Right lobe of liver (tissue), 4 donors: ENCODE data around the gene ADRA1B.

Source experiments
- CTCF ChIP-seq, 4 donors: fragments of 200-600 bp in 3 of 4; fragments of 450-650 bp in 1 of 4; IDR thresholded peaks; one replicate each; pipeline versions ENCODE4 v1.5.1 to v1.8.0; 2016 to 2022; ENCODE audit warnings: antibody characterized with exemption in 4 of 4, mild to moderate bottlenecking in 2 of 4
- POLR2A ChIP-seq: fragments of 450-650 bp; IDR thresholded peaks from one replicate; pipeline ENCODE4 v1.6.1; 2017; ENCODE audit warnings: antibody characterized with exemption, mild to moderate bottlenecking
- donor health status: DM: no; HTN: no; CAD: no.
- donor health status: DM: no; HTN: no; CAD: no.
- donor health status: DM: no; HTN: yes; CAD: no.

DNA sequence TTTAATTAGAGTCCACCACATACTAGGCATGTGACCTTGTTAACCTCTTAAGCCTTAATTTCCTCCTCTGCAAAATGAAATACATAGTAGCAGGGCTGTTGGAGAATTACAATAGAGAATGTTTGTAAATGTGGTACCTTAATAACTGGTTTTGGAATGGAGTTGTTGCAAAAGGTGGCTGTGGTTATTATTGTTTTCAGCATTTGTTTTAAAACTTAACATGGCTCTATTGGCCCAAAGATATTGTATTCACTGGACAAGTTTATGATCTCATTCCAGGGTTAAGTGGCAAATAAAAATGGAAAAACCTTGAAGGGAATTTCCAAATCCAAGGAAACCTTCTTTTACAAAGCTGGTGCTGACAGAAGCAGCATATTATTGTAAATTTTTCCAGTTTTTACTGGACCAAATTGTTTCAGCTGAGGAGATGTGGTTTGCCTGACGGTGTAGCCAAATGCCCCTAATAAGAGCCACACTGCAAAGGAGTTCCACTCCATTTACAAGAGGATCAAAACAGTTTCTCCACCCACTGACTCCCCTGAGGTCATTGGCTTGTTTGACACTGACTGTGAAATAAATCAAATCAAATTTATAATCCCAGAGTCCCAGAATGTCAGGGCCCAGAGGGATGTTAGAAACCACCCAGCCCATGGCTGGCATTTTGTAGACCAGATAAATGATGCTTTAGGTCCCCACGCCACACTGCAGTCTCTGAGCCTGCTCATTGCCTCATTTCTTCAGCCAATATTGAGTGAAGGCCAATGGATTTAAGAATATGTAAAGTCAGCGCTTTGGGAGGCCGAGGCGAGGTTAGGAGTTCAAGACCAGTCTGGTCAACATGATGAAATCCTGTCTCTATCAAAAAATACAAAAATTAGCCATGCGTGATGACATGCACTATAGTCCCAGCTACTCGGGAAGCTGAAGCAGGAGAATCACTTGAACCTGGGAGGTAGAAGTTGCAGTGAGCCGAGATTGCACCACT is 45.2 kb downstream of the ADRA1B start:
- TF ChIP-seq CTCF (IDR thresholded peaks at IDR 0.05) (no peak), POLR2A (no peak)
